Measurements from ENCODE around the gene AFF2.

DNA sequence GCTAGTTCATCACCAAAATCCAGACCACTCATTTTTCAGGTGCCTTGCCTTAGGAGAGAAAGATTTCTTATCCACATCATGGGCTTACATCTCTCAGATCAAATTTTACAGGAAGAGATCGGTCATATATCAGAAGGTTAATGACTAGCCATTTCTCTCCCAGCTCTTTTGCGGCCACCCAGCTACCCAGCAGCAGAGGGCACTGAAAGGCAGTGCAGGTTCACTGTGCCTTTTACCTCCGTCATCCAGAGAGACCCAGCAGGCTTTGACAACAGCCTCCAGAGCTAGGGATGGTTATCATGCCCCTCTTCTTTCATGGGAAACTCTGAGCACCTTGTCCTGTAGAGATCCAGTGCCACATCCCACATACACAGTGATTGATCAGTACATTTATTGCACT is 384.8 kb downstream of the AFF2 start:
- TF ChIP-seq CTCF (IDR thresholded peaks at IDR 0.05) (no peak), POLR2AphosphoS5 (IDR thresholded peaks at IDR 0.05) (no peak)
